Dedifferentiated amniotic fluid mesenchymal stem cell (primary cell): ENCODE measurements around the gene CDYL.

Experiments used
- DNase-seq: peaks from one replicate; pipeline ENCODE4 v3.0.0-alpha.2; 2016; ENCODE audit errors: extremely low spot score

The CDYL gene

GRCh38 chr6:4908062-4908461 is 131.9 kb downstream of the CDYL start:
- DNase-seq: no peak

GRCh38 chr6:4909063-4909706 is 133.0 kb downstream of the CDYL start:
- no peak for DNase-seq

- DNase-seq: no peak
These were observed 134.0 kb downstream of the CDYL start for GRCh38 chr6:4910037-4910760.

- no peak for DNase-seq
These were observed 136.4 kb downstream of the CDYL start for GRCh38 chr6:4912559-4912958.

- DNase-seq: no peak
These were observed 137.7 kb downstream of the CDYL start for GRCh38 chr6:4913705-4914419.

- no peak for DNase-seq
These were observed 138.4 kb downstream of the CDYL start for GRCh38 chr6:4914420-4915159.

GRCh38 chr6:4916954-4917561 is 140.9 kb downstream of the CDYL start:
- no peak for DNase-seq

GRCh38 chr6:4920914-4921410 is 144.8 kb downstream of the CDYL start:
- no peak for DNase-seq

GRCh38 chr6:4922488-4923037 is 146.4 kb downstream of the CDYL start:
- no peak for DNase-seq

- no peak for DNase-seq
These were observed 146.9 kb downstream of the CDYL start for GRCh38 chr6:4923081-4923480.

- no peak for DNase-seq
These were observed 148.6 kb downstream of the CDYL start for GRCh38 chr6:4924661-4925271.

- no peak for DNase-seq
These were observed 149.4 kb downstream of the CDYL start for GRCh38 chr6:4925580-4925979.

GRCh38 chr6:4928426-4928825 is 152.2 kb downstream of the CDYL start:
- DNase-seq: no peak

GRCh38 chr6:4929097-4929718 is 153.0 kb downstream of the CDYL start:
- no peak for DNase-seq

GRCh38 chr6:4930025-4930691 is 154.0 kb downstream of the CDYL start:
- DNase-seq: no peak

- DNase-seq: no peak
These were observed 155.5 kb downstream of the CDYL start for GRCh38 chr6:4931530-4932227.

- DNase-seq: no peak
These were observed 156.2 kb downstream of the CDYL start for GRCh38 chr6:4932228-4932903.

GRCh38 chr6:4935486-4935885 is 159.3 kb downstream of the CDYL start:
- no peak for DNase-seq
